Stimulated activated effector memory CD8-positive, alpha-beta T cell treated with anti-CD3 and anti-CD28 coated beads, Interleukin-12 subunit alpha, Interleukin-12 subunit beta, amount 100 ng/mL, for 72 hours (primary cell): ENCODE data around the gene TTC21A.

Experiments used
- ATAC-seq: fragments of 150-1000 bp; cut with Tn5 transposase; 2 replicates; pipeline ENCODE4 v1.10.0; 2021
- DNase-seq, 2 donors: peaks; one replicate each; pipeline ENCODE4 v3.0.0; 2021 to 2022; ENCODE audit warnings: low spot score in 2 of 2
- H3K27ac Mint-ChIP-seq: one replicate; pipeline ENCODE4 v1.8.0; 2022; ENCODE audit warnings: mild to moderate bottlenecking, mixed read lengths
- H3K36me3 Mint-ChIP-seq: one replicate; pipeline ENCODE4 v1.8.0; 2022; ENCODE audit warnings: mild to moderate bottlenecking, mixed read lengths
- H3K4me1 Mint-ChIP-seq: one replicate; pipeline ENCODE4 v1.8.0; 2022; ENCODE audit warnings: mixed read lengths
- H3K4me3 Mint-ChIP-seq: one replicate; pipeline ENCODE4 v1.8.0; 2022; ENCODE audit warnings: mild to moderate bottlenecking, mixed read lengths
- H3K9me3 Mint-ChIP-seq: one replicate; pipeline ENCODE4 v1.8.0; 2022; ENCODE audit warnings: mixed read lengths

Gene TTC21A

DNA sequence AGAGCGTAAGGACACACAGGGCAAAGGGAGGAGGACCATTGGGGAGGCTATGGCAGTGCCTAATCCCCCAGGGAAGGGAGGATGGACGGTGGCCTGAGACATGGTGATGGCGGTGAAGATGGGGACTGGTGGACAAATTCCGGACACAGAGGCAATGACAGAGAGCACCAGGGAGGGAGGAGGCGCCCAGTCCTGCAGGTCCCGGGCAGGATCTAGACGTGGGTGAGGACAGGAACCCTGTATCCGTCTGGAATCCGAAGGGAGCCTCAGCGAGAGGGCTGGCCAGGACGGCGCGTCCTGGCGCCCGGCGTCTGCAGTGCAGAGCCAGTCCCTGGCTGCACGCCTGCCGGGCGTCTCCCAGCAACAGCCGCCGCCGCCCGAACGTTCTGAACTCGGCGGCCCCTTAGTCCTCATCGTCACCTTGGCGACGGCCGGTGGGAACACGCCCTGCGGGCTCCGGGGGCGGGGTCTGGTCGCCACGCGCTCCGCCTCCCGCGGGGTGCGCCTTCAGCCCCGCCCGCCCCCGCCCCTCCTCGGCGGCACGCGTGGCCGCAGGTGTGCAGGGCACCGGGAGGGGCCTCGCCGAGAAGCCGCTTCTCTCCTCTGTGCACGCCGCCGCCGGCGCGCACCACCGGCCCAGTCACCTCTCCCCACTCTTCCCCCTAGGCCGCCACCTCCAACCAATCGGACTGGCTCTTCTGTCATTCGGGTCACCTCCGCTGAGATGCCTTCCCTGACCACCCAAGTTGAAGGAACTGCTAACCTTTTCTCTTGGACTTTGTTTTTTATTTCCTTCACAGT is 73.3 kb downstream of the TTC21A start:
- ATAC-seq (peak; percentile 87), DNase-seq (peak; percentile 83 to 90)
- Mint-ChIP-seq H3K27ac (peak overlapping the region; percentile 54), H3K4me3 (peak overlapping the region; percentile 78), H3K4me1 (peaks cover 53% of the 10 kb centered on the region), H3K36me3 (peaks cover 20% of the 10 kb centered on the region), H3K9me3 (no peaks in the 10 kb centered on the region)

DNA sequence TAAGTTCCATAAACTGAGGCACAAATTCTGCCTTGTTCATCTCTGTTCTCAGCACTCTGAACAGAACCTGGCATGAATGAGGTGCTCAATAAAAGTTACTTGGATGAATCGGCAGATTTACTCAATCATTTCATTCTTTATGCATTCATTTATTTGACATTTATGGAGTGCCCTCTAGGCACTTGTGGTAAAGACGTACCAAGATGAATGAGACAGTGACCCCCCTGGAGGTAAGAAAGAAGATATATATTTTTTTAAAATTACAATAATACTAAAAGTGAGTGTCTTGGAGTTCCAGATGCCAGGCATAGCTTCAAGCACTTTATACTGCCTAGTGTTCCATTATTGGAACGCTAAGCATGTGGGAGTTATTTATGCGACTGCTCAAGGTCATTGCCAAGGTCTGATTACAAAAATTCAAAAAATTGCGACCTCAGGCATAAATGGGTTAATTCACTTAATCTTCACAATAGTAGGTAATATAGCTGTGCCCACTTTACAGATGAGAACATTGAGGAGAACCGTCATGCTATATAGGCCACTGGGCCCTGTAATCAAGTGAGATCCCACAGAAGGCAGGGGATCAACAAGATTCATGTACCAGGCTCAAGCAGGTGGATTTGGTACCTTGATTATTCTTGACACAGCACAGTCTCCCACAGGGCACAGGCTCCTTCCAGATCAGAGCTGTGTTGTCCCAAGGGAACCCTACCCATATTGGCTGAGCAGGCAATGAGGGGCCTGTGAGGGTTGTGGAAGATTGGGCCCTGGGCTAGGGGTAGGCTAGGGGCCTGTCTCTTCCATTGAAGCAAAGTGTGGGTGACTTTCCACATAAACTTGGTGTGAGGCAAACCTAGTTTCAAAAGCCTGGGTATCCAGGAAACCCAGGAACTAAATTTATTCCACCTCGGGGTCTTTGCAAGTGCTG is 74.2 kb downstream of the TTC21A start:
- Mint-ChIP-seq H3K27ac (peak overlapping the region; percentile 54), H3K9me3 (no peaks in the 10 kb centered on the region), H3K4me3 (peak overlapping the region; percentile 78), H3K36me3 (peaks cover 20% of the 10 kb centered on the region), H3K4me1 (peaks cover 44% of the 10 kb centered on the region)
- DNase-seq, result no peak
- no peak for ATAC-seq

DNA sequence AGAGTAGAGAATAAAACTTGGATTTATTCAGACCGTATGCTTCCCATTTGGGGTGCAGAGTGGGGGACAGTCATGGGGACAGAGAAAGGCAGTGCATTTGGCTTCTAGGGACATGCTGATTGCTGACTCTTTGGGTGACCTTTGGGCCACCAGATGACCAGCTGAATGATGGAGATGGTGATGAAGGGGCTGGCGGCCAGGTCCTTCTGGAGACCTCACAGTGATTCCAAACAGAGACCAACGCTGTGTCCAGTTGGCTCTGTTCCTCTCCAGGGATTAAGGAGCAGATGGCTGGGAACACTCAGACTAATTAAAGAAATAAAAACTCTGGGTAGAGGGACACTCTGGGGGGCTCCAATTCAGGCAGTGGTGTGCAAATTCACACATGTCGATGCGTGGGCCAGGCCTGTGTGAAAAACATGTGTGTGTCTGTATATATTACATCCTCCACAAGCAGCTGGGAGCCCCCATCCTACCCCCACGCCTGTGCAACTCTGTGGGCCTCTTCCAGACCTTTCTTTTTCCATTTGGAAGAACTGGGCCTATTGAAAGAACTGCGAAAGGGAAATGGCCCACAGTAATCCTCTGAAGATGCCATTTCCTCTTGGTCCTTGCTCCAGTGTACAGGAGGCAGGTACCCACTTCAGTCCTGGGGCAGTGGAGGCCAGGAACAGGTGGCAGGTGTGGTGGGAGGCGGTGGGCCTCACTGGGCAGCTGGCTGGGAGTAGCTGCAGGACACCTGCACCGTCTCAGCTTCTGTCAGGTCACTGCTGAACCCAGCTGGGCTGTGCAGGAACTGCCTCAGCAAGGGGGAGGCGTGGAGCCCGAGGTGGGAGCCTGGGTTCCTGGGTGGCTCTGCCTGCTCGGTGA is 76.0 kb downstream of the TTC21A start:
- peaks cover 12% of the 10 kb centered on the region for H3K36me3 Mint-ChIP-seq
- H3K27ac Mint-ChIP-seq, result peak overlapping the region; percentile 68
- ATAC-seq (no peak), DNase-seq (no peak)
- H3K4me1 Mint-ChIP-seq, result peaks cover 29% of the 10 kb centered on the region
- H3K9me3 Mint-ChIP-seq, result no peaks in the 10 kb centered on the region
- H3K4me3 Mint-ChIP-seq, result no peak overlapping the region

- H3K36me3 Mint-ChIP-seq, result peaks cover 7% of the 10 kb centered on the region
- peaks cover 20% of the 10 kb centered on the region for H3K4me1 Mint-ChIP-seq
- H3K9me3 Mint-ChIP-seq, result no peaks in the 10 kb centered on the region
- H3K4me3 Mint-ChIP-seq, result no peak overlapping the region
- H3K27ac Mint-ChIP-seq, result peak overlapping the region; percentile 52
- DNase-seq (no peak), ATAC-seq (no peak)
These were observed 76.8 kb downstream of the TTC21A start for GRCh38 chr3:39184081-39184967.

- peaks cover 4% of the 10 kb centered on the region for H3K36me3 Mint-ChIP-seq
- peaks cover 20% of the 10 kb centered on the region for H3K4me1 Mint-ChIP-seq
- no peaks in the 10 kb centered on the region for H3K9me3 Mint-ChIP-seq
- ATAC-seq, result no peak
- DNase-seq, result no peak
- peak overlapping the region; percentile 52 for H3K27ac Mint-ChIP-seq
- no peak overlapping the region for H3K4me3 Mint-ChIP-seq
These were observed 77.4 kb downstream of the TTC21A start for GRCh38 chr3:39184968-39185285.

DNA sequence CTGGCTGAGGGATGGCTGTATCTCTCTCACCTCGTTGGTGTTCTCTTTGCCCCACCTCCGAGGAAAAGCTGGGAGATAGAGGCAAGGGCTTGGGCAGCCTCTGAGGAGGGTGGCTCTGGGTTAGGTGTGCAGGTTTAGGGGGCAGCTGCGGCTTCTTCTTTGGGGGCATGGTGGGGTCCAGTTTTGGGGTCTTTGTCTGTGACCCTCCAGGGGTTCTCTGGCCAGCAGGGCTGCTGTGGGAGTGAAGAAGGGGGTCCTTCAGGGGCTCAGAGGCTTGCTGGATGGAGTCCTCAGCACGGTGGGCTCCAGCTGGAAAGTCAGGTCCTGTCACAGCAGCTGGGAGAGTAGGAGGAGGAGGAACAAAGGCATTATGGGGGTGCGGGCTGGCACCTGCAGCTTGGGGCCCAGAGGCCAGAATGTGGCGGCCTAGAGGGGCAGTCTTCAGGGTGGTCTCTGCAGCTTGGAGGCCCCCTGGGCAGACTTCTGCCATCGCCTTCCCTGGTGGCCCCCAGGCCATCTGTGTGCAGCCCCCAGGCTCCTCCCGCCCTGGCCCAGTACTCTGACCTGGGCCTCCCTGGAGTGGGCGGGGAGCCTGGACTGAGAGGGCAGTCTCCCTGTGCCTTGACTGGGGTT is 78.0 kb downstream of the TTC21A start:
- H3K27ac Mint-ChIP-seq, result peak overlapping the region; percentile 52
- DNase-seq (no peak), ATAC-seq (no peak)
- H3K4me1 Mint-ChIP-seq, result peaks cover 17% of the 10 kb centered on the region
- no peak overlapping the region for H3K4me3 Mint-ChIP-seq
- H3K36me3 Mint-ChIP-seq, result no peaks in the 10 kb centered on the region
- H3K9me3 Mint-ChIP-seq, result no peaks in the 10 kb centered on the region

DNA sequence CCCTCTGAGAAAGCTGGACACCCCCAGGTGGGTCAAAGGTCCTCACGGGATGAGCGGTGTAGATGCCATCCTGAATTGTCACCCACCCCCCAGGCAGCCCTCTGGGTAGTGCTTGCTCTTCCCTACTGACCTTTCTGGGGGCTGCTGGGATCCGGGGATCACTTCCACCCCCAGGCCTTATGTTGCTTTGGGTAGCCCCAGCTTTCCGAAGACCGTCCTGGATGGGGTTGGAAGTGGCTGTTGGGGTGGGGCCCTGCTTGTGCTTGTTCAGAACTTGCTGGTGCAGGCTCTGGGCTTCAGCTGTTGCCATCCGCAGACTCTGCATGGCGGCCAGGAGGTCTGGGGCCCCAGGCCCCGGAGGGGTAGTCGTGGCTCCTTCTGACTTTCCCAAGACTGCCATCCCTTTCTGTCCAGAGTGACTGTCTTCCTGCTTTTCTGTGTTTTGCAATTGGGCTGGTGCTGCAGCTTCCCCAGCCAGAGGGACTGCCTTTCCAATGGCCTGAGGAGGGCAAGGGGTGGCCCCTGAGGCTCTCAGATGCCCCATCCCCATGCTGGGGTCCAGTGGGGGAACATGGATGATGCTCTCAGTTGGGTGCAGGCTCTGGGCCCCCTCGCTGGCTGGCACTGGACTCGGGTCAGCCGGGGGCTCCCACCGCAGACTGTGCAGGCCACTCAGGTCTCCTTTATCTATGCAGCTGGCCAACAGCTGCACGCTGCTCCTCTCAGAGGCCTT is 78.6 kb downstream of the TTC21A start:
- H3K4me3 Mint-ChIP-seq, result no peak overlapping the region
- H3K4me1 Mint-ChIP-seq, result peaks cover 12% of the 10 kb centered on the region
- H3K27ac Mint-ChIP-seq, result peak overlapping the region; percentile 43
- ATAC-seq (no peak), DNase-seq (no peak)
- H3K36me3 Mint-ChIP-seq, result no peaks in the 10 kb centered on the region
- no peaks in the 10 kb centered on the region for H3K9me3 Mint-ChIP-seq

DNA sequence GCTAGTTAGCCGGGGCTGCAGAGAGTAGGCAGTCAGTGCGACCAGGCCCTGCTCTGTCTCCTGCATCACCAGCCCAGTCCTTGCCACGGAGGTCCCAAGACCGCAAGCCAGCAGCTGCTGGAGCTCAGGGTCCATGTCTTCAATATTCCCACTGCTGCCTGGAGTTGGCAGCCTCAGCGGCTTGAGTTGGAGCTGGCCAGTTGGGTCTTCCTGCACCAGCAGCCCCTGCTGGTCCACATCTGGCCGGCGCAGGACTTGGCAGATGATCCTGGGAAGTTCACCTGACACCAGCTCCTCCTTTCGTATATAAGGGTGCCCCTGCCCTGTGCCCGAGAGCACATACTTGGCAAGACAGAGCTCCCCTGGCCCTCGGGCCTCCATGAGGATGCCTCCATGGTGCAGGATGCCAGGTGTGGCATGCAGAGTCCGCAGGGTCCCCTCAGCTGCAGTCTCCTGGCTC is 79.2 kb downstream of the TTC21A start:
- Mint-ChIP-seq H3K4me3 (no peak overlapping the region), H3K36me3 (no peaks in the 10 kb centered on the region), H3K27ac (peak overlapping the region; percentile 45), H3K4me1 (peaks cover 8% of the 10 kb centered on the region), H3K9me3 (no peaks in the 10 kb centered on the region)
- ATAC-seq, result no peak
- DNase-seq, result no peak

DNA sequence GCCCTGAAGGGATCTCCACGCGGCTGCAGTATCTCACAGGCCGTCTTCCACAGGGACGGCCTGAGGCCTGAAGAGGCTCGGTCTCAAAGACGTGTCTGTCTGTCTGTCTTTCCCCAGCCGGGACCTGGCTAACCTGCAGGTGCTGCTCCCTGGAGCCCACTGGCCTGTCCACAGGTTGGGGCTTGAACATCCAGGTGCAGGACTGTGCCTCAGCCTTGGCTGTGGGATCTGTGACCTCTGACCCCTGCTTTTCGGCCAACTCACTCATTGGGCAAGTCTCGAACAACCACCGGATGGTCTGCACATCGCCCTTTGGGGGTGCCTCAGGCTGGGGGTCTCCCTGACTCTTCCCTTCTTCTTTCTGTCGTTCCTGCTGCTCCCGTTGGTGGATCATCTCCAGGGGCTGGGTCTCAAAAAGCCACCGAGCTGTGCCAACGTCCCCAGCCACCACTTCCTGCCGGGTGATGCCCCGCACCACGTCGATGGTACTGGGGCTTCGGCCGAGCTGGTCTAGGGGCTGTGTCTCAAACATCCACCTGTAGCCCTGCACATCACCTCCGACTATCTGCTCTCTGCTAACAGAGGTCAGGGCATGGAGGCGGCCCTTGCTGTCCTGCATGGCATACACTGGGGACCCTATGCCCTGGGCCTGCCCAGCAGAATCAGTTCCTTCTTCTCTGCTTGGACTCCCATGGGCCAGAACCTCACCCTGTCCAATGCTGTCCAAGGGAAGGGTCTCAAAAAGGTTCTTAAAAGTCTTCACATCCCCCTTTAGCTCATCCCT is 80.1 kb downstream of the TTC21A start:
- H3K4me1 Mint-ChIP-seq, result peaks cover 17% of the 10 kb centered on the region
- DNase-seq (no peak), ATAC-seq (no peak)
- H3K27ac Mint-ChIP-seq, result peak overlapping the region; percentile 45
- no peak overlapping the region for H3K4me3 Mint-ChIP-seq
- no peaks in the 10 kb centered on the region for H3K36me3 Mint-ChIP-seq
- H3K9me3 Mint-ChIP-seq, result no peaks in the 10 kb centered on the region
